ENCODE data around the gene IL23A. TPM values are rescaled to one million over a fixed set of nuclear protein-coding genes. Genes with fewer than 3 reads are reported as not detected.

The IL23A gene
- total RNA-seq, 5 donors from 2014 or later (not counting 1 experiment from before 2014, with no cell fraction given), result 16.3 to 29.9 (median 27.6) TPM

DNA sequence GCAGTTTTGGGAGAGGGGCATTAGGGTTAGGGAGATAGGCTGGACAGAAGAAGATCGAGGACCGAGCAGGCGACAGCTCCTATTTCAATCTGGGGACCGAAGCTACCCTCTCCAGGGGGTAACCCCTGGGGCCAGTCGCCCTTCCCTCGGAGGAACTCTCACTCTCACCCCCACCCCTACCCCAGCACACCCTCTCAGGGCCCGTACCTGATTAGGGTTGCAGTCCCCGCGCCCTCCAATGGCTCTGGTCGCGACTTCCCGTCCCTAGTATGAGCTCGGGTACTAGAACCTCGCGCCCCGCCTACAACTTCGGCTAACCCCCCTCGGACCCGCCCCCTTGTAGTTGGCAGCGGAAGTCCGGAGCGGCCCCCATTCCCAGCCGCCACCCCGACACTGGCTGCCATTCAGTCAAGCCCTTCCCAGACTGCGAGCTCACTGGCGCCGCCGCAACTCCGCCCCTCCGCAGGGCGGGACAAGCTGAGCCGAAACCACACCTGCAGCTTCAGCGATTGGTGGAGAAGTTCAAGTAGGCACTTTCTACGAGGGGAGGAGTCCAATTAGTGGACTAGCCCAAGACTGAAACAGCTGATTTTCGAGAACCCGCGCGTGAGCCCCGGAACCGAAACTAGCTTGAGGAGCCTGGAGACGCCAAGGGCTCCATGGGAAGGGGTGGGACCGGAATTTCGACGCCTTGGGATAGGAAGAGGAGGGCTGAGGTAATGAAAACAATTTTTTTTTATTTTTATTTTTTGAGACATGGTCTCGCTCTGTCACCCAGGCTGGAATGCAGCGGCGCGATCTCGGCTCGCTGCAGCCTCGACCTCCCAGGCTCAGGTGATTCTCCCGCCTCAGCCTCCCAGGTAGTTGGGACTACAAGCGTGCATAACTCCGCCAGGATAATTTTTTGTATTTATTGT is 21.4 kb downstream of the IL23A start, which contains the start of gene STAT2:
TSS of gene STAT2 (minus strand) at position 257 of the 917 bp plus-strand sequence. CDS start 3,536 bp downstream, outside the sequence.
- peak within 1 kb of the TSS; percentile 52 for H3K27ac ChIP-seq (ENCODE audit: low read length)
- no peaks in the 10 kb centered on the region for H3K27me3 ChIP-seq (replicated peaks in 1 of 2; ENCODE audit: control insufficient read depth in 2 of 2, extremely low read depth in 1 of 2, insufficient read depth in 2 of 2, low read length in 1 of 2)
- H3K4me3 ChIP-seq (ENCODE audit: control insufficient read depth in 1 of 2, extremely low read depth in 1 of 2, low read length in 1 of 2), result peak within 1 kb of the TSS; percentile 75 to 85
- ATAC-seq (replicated peaks in 1 of 4) (peak; percentile 95 to 98 (median 96)), DNase-seq (peak; percentile 97 to 100 (median 99))
- ChIA-PET POLR2A (interaction anchor here (0.5 to 1.8 kb wide), 19 partner anchors 9 to 751 kb away, joined by 3 to 17 read pairs (median 5); partner anchors contain the start of genes IL23A (in 2 of the 2), PAN2 (in 2 of the 2), CNPY2 (in 1 of the 2) and DNAJC14 (in 1 of the 2)), CTCF (interaction anchor here (0.5 to 2.2 kb wide), 26 partner anchors 9 to 530 kb away, joined by 3 to 31 read pairs (median 4); partner anchors contain the start of genes ANKRD52 (in 1 of the 2), CNPY2 (in 1 of the 2), DNAJC14 (in 1 of the 2) and ESYT1 (in 1 of the 2))
- no peaks in the 10 kb centered on the region for H3K9me3 ChIP-seq
- peaks cover 6 to 13% of the 10 kb centered on the region in 2 donors for H3K36me3 ChIP-seq (ENCODE audit: control insufficient read depth in 2 of 2, extremely low read depth in 1 of 2, insufficient read depth in 1 of 2, low read length in 1 of 2)
- peaks cover 29 to 37% (median 36%) of the 10 kb centered on the region in 3 donors for H3K4me1 Mint-ChIP-seq
- H3K4me3 Mint-ChIP-seq, result peak within 1 kb of the TSS; percentile 84 to 96 (median 95)
- no peaks in the 10 kb centered on the region for H3K27me3 Mint-ChIP-seq
- H3K36me3 Mint-ChIP-seq, result peaks cover 9% of the 10 kb centered on the region
- no peaks in the 10 kb centered on the region for H3K9me3 Mint-ChIP-seq
- peak within 1 kb of the TSS; percentile 94 to 98 for H3K27ac Mint-ChIP-seq
- under 1% methylated on average over 37 of the region's 54 CpGs for WGBS (ENCODE audit: insufficient coverage)
- peaks cover 8 to 24% of the 10 kb centered on the region in 2 experiments for H3K4me1 ChIP-seq (ENCODE audit: control insufficient read depth in 1 of 2, extremely low read depth in 1 of 2, insufficient read depth in 2 of 2, low read length in 2 of 2)

DNA sequence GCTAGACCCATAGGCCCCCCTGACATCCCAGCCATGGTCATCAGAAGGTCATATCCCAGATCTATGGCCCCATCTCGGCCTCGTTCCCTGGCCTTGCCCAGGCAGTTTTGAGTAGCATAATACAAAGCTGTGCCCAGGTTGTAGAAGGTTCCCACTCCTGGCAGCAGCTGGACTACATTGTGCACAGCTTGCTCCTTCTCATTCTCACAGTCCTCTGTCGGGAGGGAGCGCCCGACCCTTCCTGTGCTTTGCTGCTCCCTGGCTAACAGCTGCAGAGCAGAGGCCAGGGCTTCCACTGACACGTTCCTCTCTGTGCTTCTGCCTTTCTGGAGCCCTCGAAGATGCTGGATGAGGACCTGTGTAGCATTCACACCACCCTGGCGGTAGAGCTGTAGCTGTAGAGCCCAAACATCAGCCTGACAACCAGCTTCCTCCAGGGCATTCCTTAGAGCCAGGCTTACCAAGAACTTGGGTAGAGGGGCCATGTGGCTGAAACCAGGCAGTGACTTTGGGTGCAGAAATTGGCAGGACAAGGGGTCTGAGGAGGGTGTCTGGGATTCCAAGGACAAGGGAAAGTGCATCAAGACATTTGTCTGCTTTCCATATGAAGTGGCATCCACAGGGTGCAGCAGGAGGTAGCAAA is 22.9 kb downstream of the IL23A start:
- no peak for ATAC-seq (replicated peaks in 1 of 4)
- no peaks in the 10 kb centered on the region for H3K36me3 Mint-ChIP-seq
- H3K4me1 Mint-ChIP-seq, result peaks cover 25 to 33% (median 31%) of the 10 kb centered on the region in 3 donors
- DNase-seq, result no peak
- ChIA-PET CTCF (no interaction called here), POLR2A (no interaction called here)
- 90% methylated on average over 8 of the region's 8 CpGs for WGBS (ENCODE audit: insufficient coverage)
- H3K4me3 Mint-ChIP-seq, result peak overlapping the region; percentile 84 to 96 (median 95)
- no peaks in the 10 kb centered on the region for H3K9me3 Mint-ChIP-seq
- H3K27me3 ChIP-seq (replicated peaks in 1 of 2; ENCODE audit: control insufficient read depth in 2 of 2, extremely low read depth in 1 of 2, insufficient read depth in 2 of 2, low read length in 1 of 2), result no peaks in the 10 kb centered on the region
- no peak overlapping the region for H3K27ac ChIP-seq (ENCODE audit: low read length)
- H3K27ac Mint-ChIP-seq, result peak overlapping the region; percentile 94 to 98
- no peaks in the 10 kb centered on the region for H3K9me3 ChIP-seq
- H3K27me3 Mint-ChIP-seq, result no peaks in the 10 kb centered on the region
- no peaks in the 10 kb centered on the region for H3K36me3 ChIP-seq (ENCODE audit: control insufficient read depth in 2 of 2, extremely low read depth in 1 of 2, insufficient read depth in 1 of 2, low read length in 1 of 2)
- H3K4me3 ChIP-seq (ENCODE audit: control insufficient read depth in 1 of 2, extremely low read depth in 1 of 2, low read length in 1 of 2), result no peak overlapping the region
- H3K4me1 ChIP-seq (ENCODE audit: control insufficient read depth in 1 of 2, extremely low read depth in 1 of 2, insufficient read depth in 2 of 2, low read length in 2 of 2), result peaks cover 8 to 24% of the 10 kb centered on the region in 2 experiments

DNA sequence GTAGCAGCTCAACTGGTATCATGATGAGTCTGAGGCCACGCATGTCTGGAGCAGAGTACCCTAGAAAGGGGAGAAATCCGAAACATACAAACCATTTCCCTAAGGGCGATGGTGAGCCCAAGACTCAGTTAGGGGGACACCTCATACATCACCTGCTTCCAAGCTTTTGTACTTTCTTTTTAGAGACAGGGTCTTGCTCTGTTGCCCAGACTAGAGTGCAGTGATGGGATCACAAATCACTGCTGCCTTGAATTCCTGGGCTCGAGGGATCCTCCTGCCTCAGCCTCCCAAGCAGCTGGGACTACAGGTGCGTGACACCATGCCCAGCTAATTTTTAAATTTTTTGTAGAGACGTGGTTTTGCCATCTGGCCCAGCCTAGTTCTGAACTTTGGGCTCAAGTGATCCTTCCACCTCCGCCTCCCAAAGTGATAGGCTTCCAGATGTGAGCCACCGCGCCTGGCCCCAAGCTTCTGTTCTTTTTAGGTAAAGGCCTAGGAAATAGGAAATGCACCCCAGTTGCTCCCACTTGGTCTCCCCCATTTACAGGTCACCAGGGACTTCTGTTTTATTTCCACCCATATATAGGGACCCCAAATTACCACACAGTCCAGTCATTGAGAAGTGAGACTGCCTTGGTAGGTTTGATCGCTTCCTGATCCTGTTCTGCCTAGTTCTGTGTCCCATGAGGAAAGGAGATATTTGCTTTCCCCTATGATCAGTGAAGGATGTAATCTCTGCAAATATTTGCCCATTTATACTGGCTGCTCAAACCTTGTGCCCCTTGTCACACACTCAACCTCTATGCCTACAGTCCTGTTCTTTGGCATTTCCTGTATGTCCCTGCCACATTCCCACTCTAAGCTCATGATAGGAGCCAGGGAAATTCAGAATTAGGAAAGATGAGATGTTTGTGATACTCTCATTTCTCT is 23.7 kb downstream of the IL23A start, which contains the start of gene APOF:
TSS of gene APOF (minus strand) at position 728 of the 930 bp plus-strand sequence. CDS start at position 616, 112 bp downstream.
- no peaks in the 10 kb centered on the region for H3K36me3 Mint-ChIP-seq
- Histone ChIP-seq H3K9me3 (no peaks in the 10 kb centered on the region), H3K36me3 (ENCODE audit: control insufficient read depth in 2 of 2, extremely low read depth in 1 of 2, insufficient read depth in 1 of 2, low read length in 1 of 2) (no peaks in the 10 kb centered on the region), H3K4me1 (ENCODE audit: control insufficient read depth in 1 of 2, extremely low read depth in 1 of 2, insufficient read depth in 2 of 2, low read length in 2 of 2) (peaks cover 8 to 22% of the 10 kb centered on the region in 2 experiments), H3K27ac (ENCODE audit: low read length) (no peak within 1 kb of the TSS), H3K4me3 (ENCODE audit: control insufficient read depth in 1 of 2, extremely low read depth in 1 of 2, low read length in 1 of 2) (no peak within 1 kb of the TSS), H3K27me3 (replicated peaks in 1 of 2; ENCODE audit: control insufficient read depth in 2 of 2, extremely low read depth in 1 of 2, insufficient read depth in 2 of 2, low read length in 1 of 2) (peaks cover 0 to 3% of the 10 kb centered on the region in 2 experiments)
- ATAC-seq (replicated peaks in 1 of 4), result no peak
- no peaks in the 10 kb centered on the region for H3K9me3 Mint-ChIP-seq
- CTCF ChIA-PET, result interaction anchor here in 1 of 2 donors (1.1 kb wide), 2 partner anchors 9 to 102 kb away, joined by 3 read pairs; no protein-coding TSS in a partner anchor
- H3K4me1 Mint-ChIP-seq, result peaks cover 24 to 33% (median 31%) of the 10 kb centered on the region in 3 donors
- POLR2A ChIA-PET, result no interaction called here
- 100% methylated on average over 3 of the region's 10 CpGs for WGBS (ENCODE audit: insufficient coverage)
- no peak for DNase-seq
- H3K27ac Mint-ChIP-seq, result peak within 1 kb of the TSS; percentile 94 to 98
- H3K27me3 Mint-ChIP-seq, result no peaks in the 10 kb centered on the region
- H3K4me3 Mint-ChIP-seq, result peak within 1 kb of the TSS; percentile 84 to 96 (median 95)

DNA sequence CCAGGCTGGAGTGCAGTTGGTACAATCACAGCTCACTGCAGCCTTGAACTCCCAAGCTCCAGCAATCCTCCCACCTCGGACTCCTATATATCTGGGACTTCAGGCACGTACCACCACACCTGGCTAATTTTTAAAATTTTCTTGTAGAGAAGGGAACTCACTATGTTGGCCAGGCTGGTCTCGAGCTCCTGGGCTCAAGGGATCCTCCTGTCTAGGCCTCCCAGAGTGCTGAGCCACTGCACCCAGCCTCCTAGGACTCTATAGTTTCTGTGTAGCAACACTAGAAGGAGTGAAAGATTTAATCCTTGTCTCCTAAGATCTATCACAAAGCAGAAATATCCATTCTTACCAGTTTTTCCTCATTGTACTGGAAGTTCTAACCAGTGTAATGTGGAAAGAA is 28.3 kb downstream of the IL23A start:
- no CpG with 5 or more reads among the region's 3 CpGs for WGBS (ENCODE audit: insufficient coverage)
- no peak overlapping the region for H3K4me3 ChIP-seq (ENCODE audit: control insufficient read depth in 1 of 2, extremely low read depth in 1 of 2, low read length in 1 of 2)
- no peaks in the 10 kb centered on the region for H3K9me3 ChIP-seq
- no peaks in the 10 kb centered on the region for H3K9me3 Mint-ChIP-seq
- no peaks in the 10 kb centered on the region for H3K36me3 Mint-ChIP-seq
- no peaks in the 10 kb centered on the region for H3K4me1 Mint-ChIP-seq
- CTCF ChIA-PET, result interaction anchor here (0.6 to 0.7 kb wide), 2 partner anchors 73 to 553 kb away, joined by 3 to 4 read pairs; no protein-coding TSS in a partner anchor
- H3K36me3 ChIP-seq (ENCODE audit: control insufficient read depth in 2 of 2, extremely low read depth in 1 of 2, insufficient read depth in 1 of 2, low read length in 1 of 2), result no peaks in the 10 kb centered on the region
- H3K4me1 ChIP-seq (ENCODE audit: control insufficient read depth in 1 of 2, extremely low read depth in 1 of 2, insufficient read depth in 2 of 2, low read length in 2 of 2), result no peaks in the 10 kb centered on the region
- H3K27ac ChIP-seq (ENCODE audit: low read length), result no peak overlapping the region
- no peak overlapping the region for H3K4me3 Mint-ChIP-seq
- no peak for ATAC-seq (replicated peaks in 1 of 4)
- DNase-seq, result no peak
- POLR2A ChIA-PET, result no interaction called here
- peaks cover 0 to 6% of the 10 kb centered on the region in 2 experiments for H3K27me3 ChIP-seq (replicated peaks in 1 of 2; ENCODE audit: control insufficient read depth in 2 of 2, extremely low read depth in 1 of 2, insufficient read depth in 2 of 2, low read length in 1 of 2)
- no peak overlapping the region for H3K27ac Mint-ChIP-seq
- H3K27me3 Mint-ChIP-seq, result no peaks in the 10 kb centered on the region

DNA sequence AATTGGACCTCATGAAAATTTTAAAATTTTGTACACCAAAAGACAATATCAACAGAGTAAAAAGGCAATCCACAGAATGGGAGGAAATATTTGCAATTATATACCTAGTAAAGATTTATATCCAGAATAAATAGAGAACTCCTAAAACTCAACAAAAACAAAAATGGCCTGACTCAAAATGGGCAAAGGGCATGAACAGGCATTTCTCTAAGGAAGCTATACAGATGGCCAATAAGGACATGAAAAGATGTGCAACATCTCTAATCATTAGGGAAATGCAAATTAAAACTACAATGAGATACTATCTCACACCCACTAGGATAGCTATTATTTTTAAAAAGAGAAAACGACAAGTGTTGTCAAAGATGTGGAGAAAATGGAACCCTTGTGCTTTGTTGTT is 34.8 kb downstream of the IL23A start:
- H3K27ac Mint-ChIP-seq, result no peak overlapping the region
- CTCF ChIA-PET, result no interaction called here

More for the DNA sequence above, 34.8 kb downstream of the IL23A start:
- DNase-seq, result no peak
- Histone ChIP-seq H3K27ac (ENCODE audit: low read length) (no peak overlapping the region), H3K4me3 (ENCODE audit: control insufficient read depth in 1 of 2, extremely low read depth in 1 of 2, low read length in 1 of 2) (no peak overlapping the region), H3K9me3 (no peaks in the 10 kb centered on the region), H3K27me3 (replicated peaks in 1 of 2; ENCODE audit: control insufficient read depth in 2 of 2, extremely low read depth in 1 of 2, insufficient read depth in 2 of 2, low read length in 1 of 2) (no peaks in the 10 kb centered on the region), H3K36me3 (ENCODE audit: control insufficient read depth in 2 of 2, extremely low read depth in 1 of 2, insufficient read depth in 1 of 2, low read length in 1 of 2) (no peaks in the 10 kb centered on the region), H3K4me1 (ENCODE audit: control insufficient read depth in 1 of 2, extremely low read depth in 1 of 2, insufficient read depth in 2 of 2, low read length in 2 of 2) (no peaks in the 10 kb centered on the region)
- ATAC-seq (replicated peaks in 1 of 4), result no peak
- no peak overlapping the region for H3K4me3 Mint-ChIP-seq
- POLR2A ChIA-PET, result interaction anchor here in 1 of 2 donors (0.9 kb wide), 1 partner anchor 41 kb away, joined by 3 read pairs; no protein-coding TSS in a partner anchor
- H3K9me3 Mint-ChIP-seq, result peaks cover 2 to 4% (median 3%) of the 10 kb centered on the region in 3 donors
- H3K4me1 Mint-ChIP-seq, result peaks cover 0 to 6% (median 0%) of the 10 kb centered on the region in 3 donors
- H3K36me3 Mint-ChIP-seq, result no peaks in the 10 kb centered on the region
- WGBS (ENCODE audit: insufficient coverage), result no CpG with 5 or more reads among the region's 1 CpG
- H3K27me3 Mint-ChIP-seq, result no peaks in the 10 kb centered on the region

Data from T-cell (primary cell).